DOHH2 (cell line): ENCODE data around the gene LRRC1.

ENCODE experiments used
- CTCF ChIP-seq: fragments of 200-600 bp; sonication (generic); IDR thresholded peaks from one replicate; pipeline ENCODE4 v1.5.1; 2014; ENCODE audit warnings: antibody characterized with exemption, mild to moderate bottlenecking, low read depth, low read length; ENCODE audit not compliant: poor library complexity, severe bottlenecking
- EZH2phosphoT487 ChIP-seq: fragments of 200-600 bp; sonication (generic); IDR thresholded peaks from 2 replicates; pipeline ENCODE4 v1.6.1; 2017; ENCODE audit warnings: borderline replicate concordance, mild to moderate bottlenecking, antibody characterized with exemption, low read length, moderate library complexity, mixed read lengths

GRCh38 chr6:53795340-53795701, 516 bp downstream of the LRRC1 start:
- TF ChIP-seq CTCF (no peak), EZH2phosphoT487 (no peak)
